Pulmonary artery endothelial cell (primary cell): ENCODE data around the gene TAL1. TPM values are rescaled to one million over a fixed set of nuclear protein-coding genes. Genes with fewer than 3 reads are reported as not detected.

Experiments
- DNase-seq: peaks from one replicate; pipeline ENCODE4 v3.0.0-alpha.2; 2011; ENCODE audit warnings: low read depth, low spot score
- total RNA-seq: library from RNA; depleted of rRNA; stranded (reverse); fragments of >200 nt; gene quantifications from 2 replicates; pipeline ENCODE4 v1.2.3, GENCODE V29; 2014

TAL1 gene
- total RNA-seq, 1 donor from 2014 or later = 37.9 TPM

GRCh38 chr1:47175227-47175934 lies 56.6 kb downstream of the TAL1 start:
- no peak for DNase-seq

- DNase-seq = no peak
Observed at GRCh38 chr1:47174656-47175020, 57.4 kb downstream of the TAL1 start.

GRCh38 chr1:47172782-47173181 lies 59.2 kb downstream of the TAL1 start:
- DNase-seq = no peak

Other genes with a start within 250 kb of the TAL1 start
- gene CYP4X1, start 208.6 kb downstream of the TAL1 start, total RNA-seq = 1.6 and 2.0 TPM in 2 replicates
- not detected in 2 replicates for gene CYP4Z1, start 165.0 kb downstream of the TAL1 start, total RNA-seq
- not detected in 2 replicates for gene CYP4A22, start 94.8 kb downstream of the TAL1 start, total RNA-seq
- gene PDZK1IP1, start 42.2 kb downstream of the TAL1 start, total RNA-seq = 0.20 TPM in 1 of 2 replicates, not detected in the other
- gene STIL, start 81.9 kb upstream of the TAL1 start, total RNA-seq = 8.4 and 15.8 TPM in 2 replicates
- gene CMPK1, start 101.6 kb upstream of the TAL1 start, total RNA-seq = 114 and 122 TPM in 2 replicates
- gene FOXE3, start 184.1 kb upstream of the TAL1 start, total RNA-seq = 0.04 TPM in 1 of 2 replicates, not detected in the other
- 0.11 and 0.20 TPM in 2 replicates for gene FOXD2, start 205.8 kb upstream of the TAL1 start, total RNA-seq